ENCODE data around the gene CCDC78. TPM values are rescaled to one million over a fixed set of nuclear protein-coding genes. Genes with fewer than 3 reads are reported as not detected.
A peak's percentile ranks its signal among the peaks of the same experiment; 100 is the strongest.
"Not testable (repeated sequence)": the region's sequence is repeated elsewhere in the genome, so short reads cannot be mapped to it uniquely, and the experiment has no call there.

CCDC78 gene
- total RNA-seq, 4 donors from 2014 or later = 0.72 to 2.4 (median 1.5) TPM

DNA sequence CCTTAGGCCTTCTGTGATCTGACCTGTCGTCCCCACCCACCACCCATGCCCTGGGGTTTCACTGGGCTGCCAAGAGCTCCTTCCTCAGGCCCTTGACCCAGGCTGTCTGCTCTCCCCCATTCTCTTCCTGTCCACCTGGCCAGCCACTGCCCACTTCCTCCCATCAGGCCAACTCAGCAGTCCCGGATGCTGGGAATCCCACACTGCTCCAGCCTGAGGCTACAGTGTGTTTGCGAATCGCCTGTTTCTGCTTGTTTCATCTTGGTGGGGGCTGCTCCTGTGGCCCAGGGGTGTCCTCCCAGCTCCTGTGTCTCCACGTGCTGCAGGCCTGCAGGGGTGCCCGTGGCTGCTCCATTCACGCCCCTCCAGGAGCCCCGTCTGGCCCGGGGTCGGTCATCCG lies 12.2 kb downstream of the CCDC78 start:
- ATAC-seq (ENCODE audit: low FRiP score) = no peak
- DNase-seq (ENCODE audit: low spot score) = no peak
- TF ChIP-seq, protein P1, sequence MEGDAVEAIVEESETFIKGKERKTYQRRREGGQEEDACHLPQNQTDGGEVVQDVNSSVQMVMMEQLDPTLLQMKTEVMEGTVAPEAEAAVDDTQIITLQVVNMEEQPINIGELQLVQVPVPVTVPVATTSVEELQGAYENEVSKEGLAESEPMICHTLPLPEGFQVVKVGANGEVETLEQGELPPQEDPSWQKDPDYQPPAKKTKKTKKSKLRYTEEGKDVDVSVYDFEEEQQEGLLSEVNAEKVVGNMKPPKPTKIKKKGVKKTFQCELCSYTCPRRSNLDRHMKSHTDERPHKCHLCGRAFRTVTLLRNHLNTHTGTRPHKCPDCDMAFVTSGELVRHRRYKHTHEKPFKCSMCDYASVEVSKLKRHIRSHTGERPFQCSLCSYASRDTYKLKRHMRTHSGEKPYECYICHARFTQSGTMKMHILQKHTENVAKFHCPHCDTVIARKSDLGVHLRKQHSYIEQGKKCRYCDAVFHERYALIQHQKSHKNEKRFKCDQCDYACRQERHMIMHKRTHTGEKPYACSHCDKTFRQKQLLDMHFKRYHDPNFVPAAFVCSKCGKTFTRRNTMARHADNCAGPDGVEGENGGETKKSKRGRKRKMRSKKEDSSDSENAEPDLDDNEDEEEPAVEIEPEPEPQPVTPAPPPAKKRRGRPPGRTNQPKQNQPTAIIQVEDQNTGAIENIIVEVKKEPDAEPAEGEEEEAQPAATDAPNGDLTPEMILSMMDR (IDR thresholded peaks at IDR 0.05) = no peak

DNA sequence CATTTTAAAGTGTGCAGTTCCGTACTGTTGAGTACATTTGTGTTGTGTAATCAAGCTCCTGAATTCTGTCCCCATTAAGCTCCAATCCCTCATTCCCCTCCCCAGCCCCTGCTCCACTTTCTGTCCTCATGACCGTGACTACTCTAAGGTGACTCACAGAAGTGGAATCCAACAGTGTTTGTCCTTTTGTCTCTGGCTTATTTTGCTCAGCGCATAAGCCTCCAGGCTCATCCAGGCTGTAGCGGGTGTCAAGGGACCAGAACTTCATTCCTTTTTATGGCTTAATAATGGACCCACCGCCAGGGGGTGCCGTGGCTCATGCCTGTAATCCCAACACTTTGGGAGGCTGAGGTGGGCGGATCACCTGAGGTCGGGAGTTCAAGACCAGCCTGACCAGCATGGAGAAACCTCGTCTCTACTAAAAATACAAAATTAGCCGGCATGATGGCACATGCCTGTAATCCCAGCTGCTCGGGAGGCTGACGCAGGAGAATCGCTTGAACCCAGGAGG lies 13.4 kb downstream of the CCDC78 start:
- ATAC-seq (ENCODE audit: low FRiP score); DNase-seq (ENCODE audit: low spot score): not testable (repeated sequence)
- TF ChIP-seq, protein P1 (IDR thresholded peaks at IDR 0.05) = peak in 1 of 3 donors; percentile 28

DNA sequence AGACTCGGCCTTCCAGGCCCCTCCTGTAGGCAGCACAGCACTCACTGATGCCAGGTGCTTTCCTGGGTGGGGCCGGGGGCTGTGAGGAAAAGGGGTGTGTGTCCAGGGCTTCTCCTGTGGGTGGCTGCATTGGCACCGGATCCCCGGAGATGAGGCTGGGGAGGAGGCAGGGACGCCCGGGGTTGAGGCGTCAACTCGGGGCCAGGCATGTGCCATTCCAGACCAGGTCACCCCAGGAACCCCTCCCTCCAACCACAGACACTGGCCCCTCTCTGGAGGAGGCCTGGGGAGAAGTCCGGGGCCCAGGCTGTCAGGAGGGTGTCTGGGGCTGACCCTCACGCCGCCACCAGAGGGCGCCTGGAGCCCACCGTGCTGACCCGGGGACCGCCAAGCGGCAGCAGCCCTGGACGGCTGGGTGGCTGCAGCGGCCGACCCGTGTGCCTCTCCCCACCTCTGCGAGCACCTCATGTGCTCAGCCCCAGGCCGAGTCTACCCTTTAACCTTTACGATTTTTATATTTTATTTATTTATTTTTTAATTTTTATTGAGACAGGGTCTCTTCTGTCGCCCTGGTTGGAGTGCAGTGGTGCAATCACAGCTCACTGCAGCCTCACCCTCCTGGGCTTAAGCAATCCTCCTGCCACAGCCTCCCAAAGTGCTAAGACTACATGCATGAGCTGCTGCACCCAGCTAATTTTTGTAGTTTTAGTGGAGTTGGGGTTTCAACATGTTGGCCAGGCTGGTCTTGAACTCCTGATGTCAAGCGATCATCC lies 14.5 kb downstream of the CCDC78 start:
- DNase-seq (ENCODE audit: low spot score) = no peak

DNA sequence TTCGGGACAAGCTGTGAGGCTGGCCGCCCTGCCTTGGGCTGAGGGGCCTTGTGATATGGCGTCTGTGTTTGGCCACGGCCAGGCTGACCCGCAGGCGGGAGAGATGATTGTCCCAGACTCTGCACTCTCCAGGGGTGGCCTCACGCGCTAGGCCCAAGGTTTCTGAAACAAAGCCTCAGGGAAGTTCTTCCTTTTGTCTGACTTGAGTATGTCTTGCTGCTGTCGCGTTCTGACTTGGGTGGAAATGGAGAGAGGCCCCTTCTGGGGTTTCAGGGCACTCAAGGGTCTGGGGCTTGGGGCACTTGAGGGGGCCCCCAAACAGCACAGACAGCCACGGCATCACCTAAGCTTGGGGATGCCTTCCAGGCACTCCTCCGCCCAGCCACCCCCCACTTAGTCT lies 15.2 kb downstream of the CCDC78 start:
- no peak for ATAC-seq (ENCODE audit: low FRiP score)
- no peak for DNase-seq (ENCODE audit: low spot score)

More for the DNA sequence above, 14.5 kb downstream of the CCDC78 start:
- ATAC-seq (ENCODE audit: low FRiP score) = peak; percentile 23
- TF ChIP-seq, protein P1 (IDR thresholded peaks at IDR 0.05) = peak in 1 of 3 donors; percentile 84

DNA sequence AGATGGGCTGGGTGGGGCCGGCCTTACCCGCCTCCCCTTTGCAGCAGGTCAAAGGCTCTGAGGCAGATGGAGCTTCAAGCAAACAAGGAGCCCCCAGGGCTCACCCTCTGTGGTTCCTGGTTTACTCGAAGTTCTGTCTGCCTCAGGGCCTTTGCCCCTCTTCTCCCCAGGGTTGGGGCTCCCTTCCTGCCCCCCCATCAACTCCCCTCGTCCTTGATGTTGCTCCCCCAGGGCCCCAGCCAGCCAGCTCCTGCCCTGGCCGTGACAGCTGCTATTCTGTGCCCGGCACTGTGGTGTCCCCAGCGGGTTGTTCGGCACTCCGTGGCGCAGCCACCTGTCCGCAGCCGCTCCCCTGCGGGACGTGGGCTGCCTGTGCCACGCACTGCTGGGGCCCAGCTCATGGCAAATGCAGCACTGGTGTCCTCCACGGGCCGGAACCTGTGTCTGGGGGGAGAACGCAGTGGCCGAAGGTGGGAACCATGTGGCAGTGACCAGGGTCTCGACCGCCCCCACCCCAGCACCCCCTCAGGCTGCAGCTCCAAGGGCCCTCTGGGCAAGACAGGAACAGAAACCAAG lies 15.7 kb downstream of the CCDC78 start:
- ATAC-seq (ENCODE audit: low FRiP score) = no peak
- TF ChIP-seq, protein P1 (IDR thresholded peaks at IDR 0.05) = no peak

More for the DNA sequence above, 15.2 kb downstream of the CCDC78 start:
- TF ChIP-seq, protein P1 (IDR thresholded peaks at IDR 0.05) = no peak

DNA sequence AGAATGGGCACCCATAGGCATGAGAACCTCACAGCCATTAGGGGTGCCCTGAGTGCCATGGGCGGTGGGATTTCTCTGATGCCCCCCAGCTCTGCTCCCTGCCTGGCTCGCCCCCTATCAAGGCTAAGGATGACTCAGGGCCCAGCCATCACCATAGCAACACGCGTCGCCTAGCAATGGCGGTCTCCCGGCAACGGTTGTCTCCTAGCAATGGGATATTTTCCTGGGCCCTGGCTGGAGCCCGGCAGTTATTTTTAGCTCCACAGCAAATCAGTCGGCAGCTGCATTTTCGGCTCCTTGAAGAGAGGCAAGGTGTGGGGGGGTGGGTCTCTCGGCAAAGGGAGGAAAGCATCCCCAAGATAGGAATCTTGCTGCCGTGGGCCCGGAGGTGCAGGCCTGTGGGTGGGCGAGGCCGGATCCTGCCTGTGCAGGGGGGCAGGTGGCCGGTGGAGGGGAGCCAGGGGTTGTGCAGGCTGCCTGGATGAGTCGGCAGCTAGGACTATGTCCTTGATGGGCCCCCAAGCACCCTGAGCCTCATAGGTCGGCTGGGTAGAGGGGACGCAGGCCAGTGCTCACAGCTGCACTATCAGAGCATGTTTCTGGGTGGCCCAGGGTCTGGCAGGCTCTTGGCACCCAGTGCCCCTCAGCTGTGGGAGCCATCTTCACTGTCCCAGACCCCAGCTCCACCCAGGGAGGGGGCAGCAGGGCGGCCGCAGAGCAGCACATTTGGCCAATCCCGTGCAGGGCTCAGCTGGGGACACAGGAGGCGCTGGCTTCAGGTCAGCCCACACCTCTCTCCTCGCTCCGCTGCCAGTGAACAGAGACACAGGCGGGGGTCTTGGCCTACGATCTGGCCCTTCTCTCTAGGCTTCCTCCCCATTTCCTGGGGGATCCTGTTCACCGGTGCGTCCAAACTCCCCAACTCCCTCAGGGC lies 16.4 kb downstream of the CCDC78 start:
- no peak for DNase-seq (ENCODE audit: low spot score)
- ATAC-seq (ENCODE audit: low FRiP score) = no peak
- TF ChIP-seq, protein P1 (IDR thresholded peaks at IDR 0.05) = no peak

More for the DNA sequence above, 15.7 kb downstream of the CCDC78 start:
- no peak for DNase-seq (ENCODE audit: low spot score)
